ENCODE results near the gene RHOBTB1. TPM values are rescaled to one million over a fixed set of nuclear protein-coding genes. Genes with fewer than 3 reads are reported as not detected.

The RHOBTB1 gene
- total RNA-seq: 1 to 10 TPM; 6.6 to 6.8 TPM
- polyA plus RNA-seq (2013, experiment 1 of 2): 16.6 TPM
- polyA plus RNA-seq (2013, experiment 2 of 2): 17.3 TPM
- long read RNA-seq, experiment 1, partial matches to known transcripts: 2 of 7 reads
- long read RNA-seq, experiment 1, other reads (novel, unspliced or antisense): 5 of 7 reads
- long read RNA-seq, experiment 2, full-length matches to known transcripts: 9 of 20 reads
- long read RNA-seq, experiment 2, partial matches to known transcripts: 3 of 20 reads
- long read RNA-seq, experiment 2, other reads (novel, unspliced or antisense): 8 of 20 reads
- long read RNA-seq, experiment 3, full-length matches to known transcripts: 5 of 18 reads
- long read RNA-seq, experiment 3, partial matches to known transcripts: 7 of 18 reads
- long read RNA-seq, experiment 3, other reads (novel, unspliced or antisense): 6 of 18 reads
- long read RNA-seq, experiment 4, partial matches to known transcripts: 0 of 2 reads
- long read RNA-seq, experiment 4, other reads (novel, unspliced or antisense): 2 of 2 reads

- WGBS, 2 experiments (ENCODE audit: insufficient coverage in 1 of 2, insufficient read length in 1 of 2): 2 to 4% methylated on average over 17 to 77 of the region's 77 CpGs
- Histone ChIP-seq H3K27ac (ENCODE audit: low read depth, low read length) (peak within 1 kb of the TSS; percentile 97), H3K9me3 (ENCODE audit: control insufficient read depth, low read length) (no peaks in the 10 kb centered on the region), H3K9ac (ENCODE audit: extremely low read depth, low read length, poor library complexity, severe bottlenecking) (peak within 1 kb of the TSS; percentile 87), H3K27me3 (ENCODE audit: control insufficient read depth, insufficient read depth, low read length, poor library complexity, severe bottlenecking) (peaks cover 18% of the 10 kb centered on the region), H3K36me3 (ENCODE audit: control insufficient read depth, insufficient read depth, low read length) (no peaks in the 10 kb centered on the region), H3K4me1 (ENCODE audit: control insufficient read depth, insufficient read depth, low read length) (peaks cover 5% of the 10 kb centered on the region), H3K4me3 (ENCODE audit: low read length) (peak within 1 kb of the TSS; percentile 80)
- H3K27ac Mint-ChIP-seq: peak within 1 kb of the TSS; percentile 92
- H3K9me3 Mint-ChIP-seq: no peaks in the 10 kb centered on the region
- no peaks in the 10 kb centered on the region for H3K36me3 Mint-ChIP-seq (ENCODE audit: low read depth)
- peak within 1 kb of the TSS; percentile 76 for H3K4me3 Mint-ChIP-seq
- TF ChIP-seq CTCF (conservative IDR thresholded peaks at IDR 0.05): no peak
- H3K4me1 Mint-ChIP-seq: peaks cover 7% of the 10 kb centered on the region
- peaks cover 34% of the 10 kb centered on the region for H3K27me3 Mint-ChIP-seq (ENCODE audit: insufficient read depth)
- peak; percentile 87 for DNase-seq
These were observed at the start of gene RHOBTB1 for GRCh38 chr10:60944058-60944909. RHOBTB1 (minus strand) TSS chr10:60944185; CDS start chr10:60911542, 32,643 bp downstream.

DNA sequence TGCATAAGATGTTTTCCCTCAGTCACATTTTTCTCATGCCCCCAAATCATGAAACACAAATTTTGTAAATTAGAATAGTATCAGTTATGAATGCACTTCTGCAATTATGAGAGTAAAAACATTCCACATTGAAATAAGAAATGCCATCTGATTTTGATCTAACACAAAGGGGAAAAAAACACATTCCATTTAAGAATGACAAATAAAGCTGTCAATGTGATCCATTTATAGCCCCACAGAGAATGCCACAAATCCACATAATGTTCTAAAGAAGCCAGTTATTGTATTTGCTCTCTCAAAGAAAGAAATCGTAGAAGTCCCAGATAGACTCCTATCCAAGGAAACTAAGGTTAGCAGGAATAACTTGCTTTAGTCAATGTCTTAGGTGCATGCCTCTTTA lies 48.7 kb upstream of the RHOBTB1 start:
- no peak overlapping the region for H3K4me3 Mint-ChIP-seq
- DNase-seq: no peak
- peaks cover 12% of the 10 kb centered on the region for H3K9me3 ChIP-seq (ENCODE audit: control insufficient read depth, low read length)
- H3K27me3 ChIP-seq (ENCODE audit: control insufficient read depth, insufficient read depth, low read length, poor library complexity, severe bottlenecking): no peaks in the 10 kb centered on the region
- H3K9ac ChIP-seq (ENCODE audit: extremely low read depth, low read length, poor library complexity, severe bottlenecking): no peak overlapping the region
- H3K36me3 ChIP-seq (ENCODE audit: control insufficient read depth, insufficient read depth, low read length): no peaks in the 10 kb centered on the region
- H3K27ac ChIP-seq (ENCODE audit: low read depth, low read length): no peak overlapping the region
- no peaks in the 10 kb centered on the region for H3K27me3 Mint-ChIP-seq (ENCODE audit: insufficient read depth)
- no peaks in the 10 kb centered on the region for H3K36me3 Mint-ChIP-seq (ENCODE audit: low read depth)
- H3K4me1 ChIP-seq (ENCODE audit: control insufficient read depth, insufficient read depth, low read length): no peaks in the 10 kb centered on the region
- 97% methylated on average over 1 of the region's 1 CpG; no CpG with 5 or more reads in 1 of the 2 experiments for WGBS, 2 experiments (ENCODE audit: insufficient coverage in 1 of 2, insufficient read length in 1 of 2)
- TF ChIP-seq CTCF (conservative IDR thresholded peaks at IDR 0.05): no peak
- no peak overlapping the region for H3K4me3 ChIP-seq (ENCODE audit: low read length)
- H3K4me1 Mint-ChIP-seq: peaks cover 4% of the 10 kb centered on the region
- no peak overlapping the region for H3K27ac Mint-ChIP-seq
- no peaks in the 10 kb centered on the region for H3K9me3 Mint-ChIP-seq

DNA sequence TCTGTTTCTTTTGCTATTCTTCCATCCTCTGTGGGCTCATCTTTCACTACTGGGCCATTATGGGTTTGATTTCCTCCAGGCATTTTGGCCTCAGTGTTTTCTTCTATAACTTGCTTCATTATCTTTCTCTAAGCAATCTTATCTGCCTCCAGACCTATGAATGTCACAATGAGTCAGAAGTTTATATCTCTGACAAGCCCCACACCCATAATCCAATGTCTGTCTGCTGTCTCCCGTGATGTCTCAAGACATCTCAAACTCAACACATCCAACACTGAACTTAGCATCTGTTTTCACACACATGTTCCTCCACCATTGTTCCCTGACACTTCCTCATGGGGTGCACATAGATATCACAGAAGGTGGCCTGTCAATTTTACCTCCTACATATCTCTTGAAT lies 46.7 kb upstream of the RHOBTB1 start:
- no peaks in the 10 kb centered on the region for H3K9me3 Mint-ChIP-seq
- no peak overlapping the region for H3K27ac Mint-ChIP-seq
- H3K4me3 Mint-ChIP-seq: no peak overlapping the region
- no peaks in the 10 kb centered on the region for H3K36me3 Mint-ChIP-seq (ENCODE audit: low read depth)
- Histone ChIP-seq H3K27ac (ENCODE audit: low read depth, low read length) (no peak overlapping the region), H3K27me3 (ENCODE audit: control insufficient read depth, insufficient read depth, low read length, poor library complexity, severe bottlenecking) (no peaks in the 10 kb centered on the region), H3K4me3 (ENCODE audit: low read length) (no peak overlapping the region), H3K9me3 (ENCODE audit: control insufficient read depth, low read length) (peaks cover 12% of the 10 kb centered on the region), H3K36me3 (ENCODE audit: control insufficient read depth, insufficient read depth, low read length) (no peaks in the 10 kb centered on the region), H3K4me1 (ENCODE audit: control insufficient read depth, insufficient read depth, low read length) (peaks cover 3% of the 10 kb centered on the region), H3K9ac (ENCODE audit: extremely low read depth, low read length, poor library complexity, severe bottlenecking) (no peak overlapping the region)
- DNase-seq: no peak
- H3K4me1 Mint-ChIP-seq: peaks cover 9% of the 10 kb centered on the region
- TF ChIP-seq CTCF (conservative IDR thresholded peaks at IDR 0.05): no peak
- H3K27me3 Mint-ChIP-seq (ENCODE audit: insufficient read depth): no peaks in the 10 kb centered on the region
- WGBS, 2 experiments (ENCODE audit: insufficient coverage in 1 of 2, insufficient read length in 1 of 2): 67 to 82% methylated on average over 1 of the region's 1 CpG

All from endodermal cell (in vitro differentiated cells).